ENCODE results near the gene PDE9A.

DNA sequence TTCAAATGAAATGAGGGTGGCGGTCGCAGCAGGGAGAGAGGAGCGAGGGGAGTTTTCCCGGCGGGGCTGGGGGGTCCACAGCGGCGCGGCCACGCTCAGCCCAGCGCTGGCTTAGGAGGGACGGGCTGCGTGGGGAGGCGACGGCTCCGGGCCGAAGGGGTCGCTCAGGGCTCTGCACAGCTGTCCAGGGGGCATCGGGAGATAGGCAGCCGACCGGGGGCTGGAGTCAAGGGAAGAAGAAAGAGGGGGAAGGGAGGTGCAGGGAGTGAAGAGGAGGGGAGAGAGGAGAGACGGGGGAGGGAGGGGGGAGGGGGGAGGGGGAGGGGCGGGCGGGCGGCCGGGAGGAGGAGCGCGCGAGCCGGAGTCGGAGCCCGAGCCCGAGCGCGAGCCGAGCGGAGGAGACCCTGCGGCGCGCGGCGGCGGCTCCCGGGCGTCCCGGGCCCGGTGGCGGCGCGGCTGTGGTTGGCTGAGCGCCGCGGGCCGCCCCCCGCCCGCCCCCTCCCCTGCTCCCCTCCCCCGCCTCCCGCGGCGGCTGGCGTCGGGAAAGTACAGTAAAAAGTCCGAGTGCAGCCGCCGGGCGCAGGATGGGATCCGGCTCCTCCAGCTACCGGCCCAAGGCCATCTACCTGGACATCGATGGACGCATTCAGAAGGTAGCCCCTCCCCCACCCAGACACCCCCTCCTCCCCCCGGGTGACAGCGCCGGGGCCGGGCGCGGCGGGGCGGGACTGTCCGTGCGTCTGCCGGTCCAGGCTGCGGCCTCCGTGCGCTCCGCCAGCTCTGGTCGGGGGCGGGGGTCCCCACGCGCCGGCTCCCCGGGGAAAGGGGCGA lies at the start of gene PDE9A:
- TF ChIP-seq, protein P1, sequence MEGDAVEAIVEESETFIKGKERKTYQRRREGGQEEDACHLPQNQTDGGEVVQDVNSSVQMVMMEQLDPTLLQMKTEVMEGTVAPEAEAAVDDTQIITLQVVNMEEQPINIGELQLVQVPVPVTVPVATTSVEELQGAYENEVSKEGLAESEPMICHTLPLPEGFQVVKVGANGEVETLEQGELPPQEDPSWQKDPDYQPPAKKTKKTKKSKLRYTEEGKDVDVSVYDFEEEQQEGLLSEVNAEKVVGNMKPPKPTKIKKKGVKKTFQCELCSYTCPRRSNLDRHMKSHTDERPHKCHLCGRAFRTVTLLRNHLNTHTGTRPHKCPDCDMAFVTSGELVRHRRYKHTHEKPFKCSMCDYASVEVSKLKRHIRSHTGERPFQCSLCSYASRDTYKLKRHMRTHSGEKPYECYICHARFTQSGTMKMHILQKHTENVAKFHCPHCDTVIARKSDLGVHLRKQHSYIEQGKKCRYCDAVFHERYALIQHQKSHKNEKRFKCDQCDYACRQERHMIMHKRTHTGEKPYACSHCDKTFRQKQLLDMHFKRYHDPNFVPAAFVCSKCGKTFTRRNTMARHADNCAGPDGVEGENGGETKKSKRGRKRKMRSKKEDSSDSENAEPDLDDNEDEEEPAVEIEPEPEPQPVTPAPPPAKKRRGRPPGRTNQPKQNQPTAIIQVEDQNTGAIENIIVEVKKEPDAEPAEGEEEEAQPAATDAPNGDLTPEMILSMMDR (IDR thresholded peaks at IDR 0.05) = no peak
- no peak for TF ChIP-seq POLR2A (IDR thresholded peaks at IDR 0.05)
- no peak for TF ChIP-seq EP300 (IDR thresholded peaks at IDR 0.05)
